Neural cell (in vitro differentiated cells): ENCODE data around the gene CKAP5. TPM values are rescaled to one million over a fixed set of nuclear protein-coding genes. Genes with fewer than 3 reads are reported as not detected.

Experiments used
- H2AFZ ChIP-seq: fragments of 200-600, 300-800 bp; sonication (generic), shearing (Covaris generic); 2 replicates; pipeline ENCODE4 v1.6.0; 2014; ENCODE audit warnings: low read depth, mild to moderate bottlenecking, antibody characterized with exemption, low read length, moderate library complexity
- H3F3A ChIP-seq: fragments of 200-600 bp; shearing (Covaris generic); 2 replicates; pipeline ENCODE4 v1.6.1; 2016; ENCODE audit warnings: mild to moderate bottlenecking, moderate library complexity, mixed read lengths, antibody characterized with exemption, low read length; ENCODE audit not compliant: insufficient read depth, poor library complexity, severe bottlenecking
- H3K27ac ChIP-seq: fragments of 200-600, 300-800 bp; sonication (generic), shearing (Covaris generic); 2 replicates; pipeline ENCODE4 v1.5.1; 2014; ENCODE audit warnings: mild to moderate bottlenecking, low read length, moderate library complexity
- H3K27me3 ChIP-seq: fragments of 300-800, 200-600 bp; sonication (generic), shearing (Covaris generic); 2 replicates; pipeline ENCODE4 v1.6.0; 2014; ENCODE audit warnings: mild to moderate bottlenecking, low read depth, low read length, moderate library complexity; ENCODE audit not compliant: insufficient read depth
- H3K36me3 ChIP-seq: fragments of 300-800, 200-600 bp; sonication (generic), shearing (Covaris generic); 2 replicates; pipeline ENCODE4 v1.5.1; 2014; ENCODE audit warnings: mild to moderate bottlenecking, antibody characterized with exemption, low read length, moderate library complexity; ENCODE audit not compliant: insufficient read depth
- H3K4me2 ChIP-seq: fragments of 300-800, 200-600 bp; sonication (generic), shearing (Covaris generic); 2 replicates; pipeline ENCODE4 v1.6.0; 2014; ENCODE audit warnings: mild to moderate bottlenecking, low read length
- H3K4me3 ChIP-seq: fragments of 300-800, 200-600 bp; sonication (generic), shearing (Covaris generic); 2 replicates; pipeline ENCODE4 v1.5.1; 2014; ENCODE audit warnings: mild to moderate bottlenecking, low read length, moderate library complexity
- H3K79me2 ChIP-seq: fragments of 200-600 bp; shearing (Covaris generic); replicated peaks from 2 replicates; pipeline ENCODE4 v1.6.0; 2014; ENCODE audit warnings: mild to moderate bottlenecking, low read length, moderate library complexity; ENCODE audit not compliant: insufficient read depth
- H3K9ac ChIP-seq: fragments of 300-800, 200-600 bp; sonication (generic), shearing (Covaris generic); 2 replicates; pipeline ENCODE4 v1.6.1; 2016; ENCODE audit warnings: mild to moderate bottlenecking, low read length, mixed read lengths
- H3K9me2 ChIP-seq: fragments of 200-600 bp; shearing (Covaris generic); 2 replicates; pipeline ENCODE4 v1.6.1; 2016; ENCODE audit warnings: mild to moderate bottlenecking, low read length, mixed read lengths; ENCODE audit not compliant: insufficient read depth
- H3K9me3 ChIP-seq: fragments of 200-600, 300-800 bp; sonication (generic), shearing (Covaris generic); 2 replicates; pipeline ENCODE4 v1.6.1; 2016; ENCODE audit warnings: mild to moderate bottlenecking, mixed run types, low read length, moderate library complexity, mixed read lengths
- H4K20me1 ChIP-seq: fragments of 200-600 bp; shearing (Covaris generic); 2 replicates; pipeline ENCODE4 v1.6.1; 2016; ENCODE audit warnings: mild to moderate bottlenecking, mixed run types; ENCODE audit not compliant: insufficient read depth
- CTCF ChIP-seq: fragments of 450-650 bp; IDR thresholded peaks from 2 replicates; pipeline ENCODE4 v1.5.1; 2014; ENCODE audit warnings: antibody characterized with exemption, mild to moderate bottlenecking, moderate library complexity; ENCODE audit not compliant: poor library complexity, severe bottlenecking
- EP300 ChIP-seq: fragments of 450-650 bp; conservative IDR thresholded peaks from 2 replicates; pipeline ENCODE4 v1.6.1; 2014; ENCODE audit warnings: antibody characterized with exemption, mild to moderate bottlenecking, moderate library complexity; ENCODE audit not compliant: poor library complexity, severe bottlenecking
- EZH2 ChIP-seq: fragments of 200-600, 300-800 bp; shearing (Covaris generic), sonication (generic); IDR thresholded peaks from 2 replicates; pipeline ENCODE4 v1.6.1; 2014; ENCODE audit warnings: antibody characterized with exemption, low read length, borderline replicate concordance, mild to moderate bottlenecking; ENCODE audit not compliant: insufficient read depth, poor library complexity, severe bottlenecking
- MXI1 ChIP-seq: fragments of 450-650 bp; conservative IDR thresholded peaks from 2 replicates; pipeline ENCODE4 v1.6.1; 2014; ENCODE audit warnings: antibody characterized with exemption, mild to moderate bottlenecking; ENCODE audit not compliant: poor library complexity, severe bottlenecking
- POLR2AphosphoS5 ChIP-seq: IDR thresholded peaks from 2 replicates; pipeline ENCODE4 v1.6.1; 2012
- RAD21 ChIP-seq: fragments of 450-650 bp; conservative IDR thresholded peaks from 2 replicates; pipeline ENCODE4 v1.6.1; 2014; ENCODE audit warnings: antibody characterized with exemption, mild to moderate bottlenecking, moderate library complexity
- REST ChIP-seq: IDR thresholded peaks from 2 replicates; pipeline ENCODE4 v1.6.1; 2012; ENCODE audit warnings: borderline replicate concordance
- SMC3 ChIP-seq: fragments of 450-650 bp; conservative IDR thresholded peaks from 2 replicates; pipeline ENCODE4 v1.6.1; 2014; ENCODE audit warnings: antibody characterized with exemption, mild to moderate bottlenecking, moderate library complexity; ENCODE audit not compliant: poor library complexity
- TAF1 ChIP-seq: IDR thresholded peaks from 2 replicates; pipeline ENCODE4 v1.6.1; 2012; ENCODE audit warnings: low read depth
- polyA plus RNA-seq: library from polyadenylated mRNA; depleted of rRNA; stranded (reverse); fragments of >200 nt; gene quantifications from 2 replicates; pipeline ENCODE4 v1.2.3, GENCODE V29; 2014

Gene CKAP5
- polyA plus RNA-seq, 1 donor from 2014 or later: 90.3 TPM

GRCh38 chr11:46834821-46835220 is 11.3 kb downstream of the CKAP5 start:
- no peaks in the 10 kb centered on the region for H4K20me1 ChIP-seq
- no peak for TF ChIP-seq EP300
- TF ChIP-seq POLR2AphosphoS5: no peak
- TF ChIP-seq RAD21: no peak
- TF ChIP-seq MXI1: no peak
- no peak for TF ChIP-seq REST
- TF ChIP-seq TAF1: no peak
- TF ChIP-seq EZH2: no peak
- TF ChIP-seq SMC3: no peak
- no peak for TF ChIP-seq CTCF
- no peaks in the 10 kb centered on the region for H3K36me3 ChIP-seq
- peaks cover 83% of the 10 kb centered on the region for H3K79me2 ChIP-seq
- H3K4me2 ChIP-seq: no peak overlapping the region
- H3K27me3 ChIP-seq: no peaks in the 10 kb centered on the region
- H3K9ac ChIP-seq: no peak overlapping the region
- no peaks in the 10 kb centered on the region for H3K9me2 ChIP-seq
- no peak overlapping the region for H3K4me3 ChIP-seq
- H3K9me3 ChIP-seq: no peaks in the 10 kb centered on the region
- H3K27ac ChIP-seq: no peak overlapping the region
- H3F3A ChIP-seq: no peaks in the 10 kb centered on the region
- H2AFZ ChIP-seq: no peak overlapping the region

GRCh38 chr11:46832511-46833214 is 13.4 kb downstream of the CKAP5 start:
- no peak for TF ChIP-seq TAF1
- TF ChIP-seq EZH2: no peak
- no peak for TF ChIP-seq MXI1
- no peak for TF ChIP-seq REST
- TF ChIP-seq SMC3: no peak
- TF ChIP-seq POLR2AphosphoS5: no peak
- TF ChIP-seq EP300: no peak
- no peak for TF ChIP-seq CTCF
- H3F3A ChIP-seq: no peaks in the 10 kb centered on the region
- H3K27me3 ChIP-seq: no peaks in the 10 kb centered on the region
- no peak overlapping the region for H3K4me3 ChIP-seq
- H2AFZ ChIP-seq: no peak overlapping the region
- no peaks in the 10 kb centered on the region for H3K9me3 ChIP-seq
- H4K20me1 ChIP-seq: no peaks in the 10 kb centered on the region
- no peak overlapping the region for H3K27ac ChIP-seq
- no peak overlapping the region for H3K4me2 ChIP-seq
- no peaks in the 10 kb centered on the region for H3K36me3 ChIP-seq
- no peaks in the 10 kb centered on the region for H3K9me2 ChIP-seq
- peaks cover 82% of the 10 kb centered on the region for H3K79me2 ChIP-seq
- no peak overlapping the region for H3K9ac ChIP-seq
